Measurements from ENCODE around the gene AP2A1. TPM values are rescaled to one million over a fixed set of nuclear protein-coding genes. Genes with fewer than 3 reads are reported as not detected.

The AP2A1 gene
- total RNA-seq, 1 donor from 2014 or later: 168 TPM

- Histone ChIP-seq H3K4me2 (ENCODE audit: low read length) (no peak overlapping the region), H3K36me3 (ENCODE audit: insufficient read depth, low read length) (peaks cover 10% of the 10 kb centered on the region), H3K9ac (ENCODE audit: low read length) (no peak overlapping the region), H3K9me3 (ENCODE audit: insufficient read depth, low read depth, low read length) (no peaks in the 10 kb centered on the region), H3K79me2 (ENCODE audit: insufficient read depth, low read length) (peaks cover 53% of the 10 kb centered on the region), H3K27me3 (ENCODE audit: insufficient read depth, low read length) (no peaks in the 10 kb centered on the region), H4K20me1 (ENCODE audit: insufficient read depth, low read length) (peaks cover 51% of the 10 kb centered on the region), H2AFZ (ENCODE audit: low read depth, low read length) (no peak overlapping the region), H3K27ac (ENCODE audit: low read depth, low read length) (no peak overlapping the region), H3K4me1 (ENCODE audit: insufficient read depth, low read length) (no peaks in the 10 kb centered on the region), H3K4me3 (ENCODE audit: insufficient read depth, low read depth, low read length) (no peak overlapping the region)
- Mint-ChIP-seq H3K36me3 (ENCODE audit: low read depth, unreplicated experiment) (peaks cover 25% of the 10 kb centered on the region), H3K9me3 (ENCODE audit: unreplicated experiment) (no peaks in the 10 kb centered on the region), H3K4me1 (ENCODE audit: low read depth, unreplicated experiment) (no peaks in the 10 kb centered on the region), H3K27me3 (ENCODE audit: low read depth, unreplicated experiment) (no peaks in the 10 kb centered on the region), H3K4me3 (ENCODE audit: unreplicated experiment) (no peak overlapping the region), H3K27ac (ENCODE audit: unreplicated experiment) (peak overlapping the region; percentile 48)
- DNase-seq (ENCODE audit: low read depth) (no peak), FAIRE-seq (no peak)
- TF ChIP-seq CTCF (IDR thresholded peaks at IDR 0.05; ENCODE audit: insufficient read depth, low read depth, low read length): no peak
- TF ChIP-seq EZH2 (IDR thresholded peaks at IDR 0.05; ENCODE audit: insufficient read depth, low read length): no peak
Measured at GRCh38 chr19:49779731-49780555, 13.1 kb downstream of the AP2A1 start.

GRCh38 chr19:49780861-49781260, 14.1 kb downstream of the AP2A1 start:
- Histone ChIP-seq H2AFZ (ENCODE audit: low read depth, low read length) (no peak overlapping the region), H3K4me2 (ENCODE audit: low read length) (no peak overlapping the region), H3K79me2 (ENCODE audit: insufficient read depth, low read length) (peaks cover 44% of the 10 kb centered on the region), H3K36me3 (ENCODE audit: insufficient read depth, low read length) (peaks cover 11% of the 10 kb centered on the region), H4K20me1 (ENCODE audit: insufficient read depth, low read length) (peaks cover 50% of the 10 kb centered on the region), H3K4me1 (ENCODE audit: insufficient read depth, low read length) (no peaks in the 10 kb centered on the region), H3K4me3 (ENCODE audit: insufficient read depth, low read depth, low read length) (no peak overlapping the region), H3K27ac (ENCODE audit: low read depth, low read length) (no peak overlapping the region), H3K9me3 (ENCODE audit: insufficient read depth, low read depth, low read length) (no peaks in the 10 kb centered on the region), H3K9ac (ENCODE audit: low read length) (no peak overlapping the region), H3K27me3 (ENCODE audit: insufficient read depth, low read length) (no peaks in the 10 kb centered on the region)
- no peaks in the 10 kb centered on the region for H3K4me1 Mint-ChIP-seq (ENCODE audit: low read depth, unreplicated experiment)
- FAIRE-seq (no peak), DNase-seq (ENCODE audit: low read depth) (no peak)
- H3K27me3 Mint-ChIP-seq (ENCODE audit: low read depth, unreplicated experiment): no peaks in the 10 kb centered on the region
- H3K36me3 Mint-ChIP-seq (ENCODE audit: low read depth, unreplicated experiment): peaks cover 29% of the 10 kb centered on the region
- no peak overlapping the region for H3K4me3 Mint-ChIP-seq (ENCODE audit: unreplicated experiment)
- H3K9me3 Mint-ChIP-seq (ENCODE audit: unreplicated experiment): no peaks in the 10 kb centered on the region
- no peak for TF ChIP-seq CTCF (IDR thresholded peaks at IDR 0.05; ENCODE audit: insufficient read depth, low read depth, low read length)
- TF ChIP-seq EZH2 (IDR thresholded peaks at IDR 0.05; ENCODE audit: insufficient read depth, low read length): no peak
- H3K27ac Mint-ChIP-seq (ENCODE audit: unreplicated experiment): peak overlapping the region; percentile 37

- FAIRE-seq: no peak
- Histone ChIP-seq H2AFZ (ENCODE audit: low read depth, low read length) (no peak overlapping the region), H3K4me1 (ENCODE audit: insufficient read depth, low read length) (peaks cover 2% of the 10 kb centered on the region), H3K9ac (ENCODE audit: low read length) (no peak overlapping the region), H3K4me3 (ENCODE audit: insufficient read depth, low read depth, low read length) (no peak overlapping the region), H3K4me2 (ENCODE audit: low read length) (no peak overlapping the region), H3K36me3 (ENCODE audit: insufficient read depth, low read length) (peaks cover 13% of the 10 kb centered on the region), H3K79me2 (ENCODE audit: insufficient read depth, low read length) (peaks cover 40% of the 10 kb centered on the region), H4K20me1 (ENCODE audit: insufficient read depth, low read length) (peaks cover 51% of the 10 kb centered on the region), H3K27me3 (ENCODE audit: insufficient read depth, low read length) (no peaks in the 10 kb centered on the region), H3K27ac (ENCODE audit: low read depth, low read length) (no peak overlapping the region), H3K9me3 (ENCODE audit: insufficient read depth, low read depth, low read length) (no peaks in the 10 kb centered on the region)
- Mint-ChIP-seq H3K27me3 (ENCODE audit: low read depth, unreplicated experiment) (no peaks in the 10 kb centered on the region), H3K36me3 (ENCODE audit: low read depth, unreplicated experiment) (peaks cover 25% of the 10 kb centered on the region), H3K9me3 (ENCODE audit: unreplicated experiment) (no peaks in the 10 kb centered on the region), H3K4me1 (ENCODE audit: low read depth, unreplicated experiment) (peaks cover 3% of the 10 kb centered on the region), H3K4me3 (ENCODE audit: unreplicated experiment) (no peak overlapping the region), H3K27ac (ENCODE audit: unreplicated experiment) (peak overlapping the region; percentile 37)
- no peak for TF ChIP-seq CTCF (IDR thresholded peaks at IDR 0.05; ENCODE audit: insufficient read depth, low read depth, low read length)
- TF ChIP-seq EZH2 (IDR thresholded peaks at IDR 0.05; ENCODE audit: insufficient read depth, low read length): no peak
- no peak for DNase-seq (ENCODE audit: low read depth)
Measured at GRCh38 chr19:49781394-49781793, 14.6 kb downstream of the AP2A1 start.

Data from astrocyte (in vitro differentiated cells and primary cell).